Endodermal cell (in vitro differentiated cells): ENCODE measurements around the gene ADAMTS2. TPM values are rescaled to one million over a fixed set of nuclear protein-coding genes. Genes with fewer than 3 reads are reported as not detected.

Experiments
- DNase-seq: peaks from one replicate; pipeline ENCODE4 v3.0.0-alpha.2; 2017
- H3K27ac ChIP-seq: 2 replicates; pipeline ENCODE4 v1.5.1; 2013; ENCODE audit warnings: mild to moderate bottlenecking, low read depth, low read length, moderate library complexity
- H3K27me3 ChIP-seq: 2 replicates; pipeline ENCODE4 v1.6.1; 2013; ENCODE audit warnings: mild to moderate bottlenecking, low read length, moderate library complexity; ENCODE audit not compliant: insufficient read depth, control insufficient read depth, poor library complexity, severe bottlenecking
- H3K36me3 ChIP-seq: 2 replicates; pipeline ENCODE4 v1.7.0; 2013; ENCODE audit warnings: mild to moderate bottlenecking, low read length, moderate library complexity; ENCODE audit not compliant: control insufficient read depth, insufficient read depth
- H3K4me1 ChIP-seq: one replicate; pipeline ENCODE4 v1.7.0; 2013; ENCODE audit warnings: low read length; ENCODE audit not compliant: control insufficient read depth, insufficient read depth
- H3K4me3 ChIP-seq: 2 replicates; pipeline ENCODE4 v1.5.1; 2013; ENCODE audit warnings: mild to moderate bottlenecking, low read length, moderate library complexity
- H3K9ac ChIP-seq: 2 replicates; pipeline ENCODE4 v1.6.1; 2013; ENCODE audit warnings: mild to moderate bottlenecking, low read length, moderate library complexity; ENCODE audit not compliant: poor library complexity, severe bottlenecking; ENCODE audit errors: extremely low read depth
- H3K9me3 ChIP-seq: 2 replicates; pipeline ENCODE4 v1.6.1; 2013; ENCODE audit warnings: mild to moderate bottlenecking, low read length, moderate library complexity; ENCODE audit not compliant: control insufficient read depth
- H3K27ac Mint-ChIP-seq: 2 replicates; pipeline ENCODE4 v1.8.0; 2020; ENCODE audit warnings: mixed read lengths
- H3K27me3 Mint-ChIP-seq: 2 replicates; pipeline ENCODE4 v1.8.0; 2021; ENCODE audit warnings: mild to moderate bottlenecking, mixed read lengths; ENCODE audit not compliant: insufficient read depth
- H3K36me3 Mint-ChIP-seq: 2 replicates; pipeline ENCODE4 v1.8.0; 2020; ENCODE audit warnings: low read depth, mixed read lengths
- H3K4me1 Mint-ChIP-seq: 2 replicates; pipeline ENCODE4 v1.8.0; 2020; ENCODE audit warnings: mixed read lengths
- H3K4me3 Mint-ChIP-seq: 2 replicates; pipeline ENCODE4 v1.8.0; 2020; ENCODE audit warnings: mild to moderate bottlenecking, moderate library complexity, mixed read lengths
- H3K9me3 Mint-ChIP-seq: 2 replicates; pipeline ENCODE4 v1.8.0; 2020; ENCODE audit warnings: mild to moderate bottlenecking, mixed read lengths
- WGBS, 2 experiments: methylation state at CpG; one replicate each; pipeline versions ENCODE4 v1.1.5 to v1.1.7; 2013; ENCODE audit warnings: missing lambda C conversion rate in 2 of 2, mixed read lengths in 1 of 2; ENCODE audit not compliant: insufficient coverage in 1 of 2, insufficient read length in 1 of 2; 5-methylcytosine and 5-hydroxymethylcytosine counted together
- total RNA-seq, 2 donors: library from RNA; stranded (reverse); fragmentation: NEBNext Ultra II Directional in 1 of 2; extraction: Animal tissue kit (Norgen Biotek cat#: 25700) in 1 of 2; gene quantifications; 2 replicates in 1 of 2; 3 replicates in 1 of 2; pipeline ENCODE4 v1.2.1, GENCODE V29; 2021
- TF ChIP-seq, protein P1 (sequence below): fragments of 200-600 bp; sonication (generic); conservative IDR thresholded peaks from 2 replicates; pipeline ENCODE4 v1.5.0; 2021; ENCODE audit warnings: antibody characterized with exemption, mild to moderate bottlenecking

ADAMTS2 gene
- total RNA-seq, 2 donors from 2014 or later, result 1.2 to 2.6 TPM

DNA sequence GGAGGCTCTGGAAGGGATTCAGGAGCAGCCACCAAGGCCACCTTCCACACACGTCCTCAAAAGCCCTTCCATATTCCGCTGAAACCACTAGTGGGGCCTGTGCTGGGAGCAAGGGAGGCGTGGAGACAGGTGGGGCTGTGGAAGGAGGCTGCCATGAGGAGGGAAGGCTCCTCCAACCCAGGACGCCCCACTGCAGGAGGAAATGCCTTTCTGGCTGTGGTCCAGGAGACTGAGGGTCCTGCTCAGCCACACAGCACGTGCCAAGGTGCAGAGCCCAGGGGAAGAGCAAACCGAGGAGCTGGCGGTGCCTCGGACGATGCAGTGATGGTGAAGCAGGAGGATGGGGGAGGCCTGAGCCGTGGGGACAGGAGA, 49.5 kb downstream of the ADAMTS2 start:
- Histone ChIP-seq H3K4me1 (no peaks in the 10 kb centered on the region), H3K36me3 (no peaks in the 10 kb centered on the region), H3K9ac (no peak overlapping the region), H3K27ac (no peak overlapping the region), H3K4me3 (no peak overlapping the region), H3K9me3 (peaks cover 8% of the 10 kb centered on the region), H3K27me3 (no peaks in the 10 kb centered on the region)
- H3K27me3 Mint-ChIP-seq, result no peaks in the 10 kb centered on the region
- H3K27ac Mint-ChIP-seq, result no peak overlapping the region
- H3K36me3 Mint-ChIP-seq, result no peaks in the 10 kb centered on the region
- TF ChIP-seq, protein P1, sequence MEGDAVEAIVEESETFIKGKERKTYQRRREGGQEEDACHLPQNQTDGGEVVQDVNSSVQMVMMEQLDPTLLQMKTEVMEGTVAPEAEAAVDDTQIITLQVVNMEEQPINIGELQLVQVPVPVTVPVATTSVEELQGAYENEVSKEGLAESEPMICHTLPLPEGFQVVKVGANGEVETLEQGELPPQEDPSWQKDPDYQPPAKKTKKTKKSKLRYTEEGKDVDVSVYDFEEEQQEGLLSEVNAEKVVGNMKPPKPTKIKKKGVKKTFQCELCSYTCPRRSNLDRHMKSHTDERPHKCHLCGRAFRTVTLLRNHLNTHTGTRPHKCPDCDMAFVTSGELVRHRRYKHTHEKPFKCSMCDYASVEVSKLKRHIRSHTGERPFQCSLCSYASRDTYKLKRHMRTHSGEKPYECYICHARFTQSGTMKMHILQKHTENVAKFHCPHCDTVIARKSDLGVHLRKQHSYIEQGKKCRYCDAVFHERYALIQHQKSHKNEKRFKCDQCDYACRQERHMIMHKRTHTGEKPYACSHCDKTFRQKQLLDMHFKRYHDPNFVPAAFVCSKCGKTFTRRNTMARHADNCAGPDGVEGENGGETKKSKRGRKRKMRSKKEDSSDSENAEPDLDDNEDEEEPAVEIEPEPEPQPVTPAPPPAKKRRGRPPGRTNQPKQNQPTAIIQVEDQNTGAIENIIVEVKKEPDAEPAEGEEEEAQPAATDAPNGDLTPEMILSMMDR, result no peak
- peaks cover 6% of the 10 kb centered on the region for H3K4me1 Mint-ChIP-seq
- DNase-seq, result no peak
- no peak overlapping the region for H3K4me3 Mint-ChIP-seq
- 90 to 94% methylated on average over 2 to 10 of the region's 10 CpGs for WGBS, 2 experiments
- H3K9me3 Mint-ChIP-seq, result peaks cover 25% of the 10 kb centered on the region

DNA sequence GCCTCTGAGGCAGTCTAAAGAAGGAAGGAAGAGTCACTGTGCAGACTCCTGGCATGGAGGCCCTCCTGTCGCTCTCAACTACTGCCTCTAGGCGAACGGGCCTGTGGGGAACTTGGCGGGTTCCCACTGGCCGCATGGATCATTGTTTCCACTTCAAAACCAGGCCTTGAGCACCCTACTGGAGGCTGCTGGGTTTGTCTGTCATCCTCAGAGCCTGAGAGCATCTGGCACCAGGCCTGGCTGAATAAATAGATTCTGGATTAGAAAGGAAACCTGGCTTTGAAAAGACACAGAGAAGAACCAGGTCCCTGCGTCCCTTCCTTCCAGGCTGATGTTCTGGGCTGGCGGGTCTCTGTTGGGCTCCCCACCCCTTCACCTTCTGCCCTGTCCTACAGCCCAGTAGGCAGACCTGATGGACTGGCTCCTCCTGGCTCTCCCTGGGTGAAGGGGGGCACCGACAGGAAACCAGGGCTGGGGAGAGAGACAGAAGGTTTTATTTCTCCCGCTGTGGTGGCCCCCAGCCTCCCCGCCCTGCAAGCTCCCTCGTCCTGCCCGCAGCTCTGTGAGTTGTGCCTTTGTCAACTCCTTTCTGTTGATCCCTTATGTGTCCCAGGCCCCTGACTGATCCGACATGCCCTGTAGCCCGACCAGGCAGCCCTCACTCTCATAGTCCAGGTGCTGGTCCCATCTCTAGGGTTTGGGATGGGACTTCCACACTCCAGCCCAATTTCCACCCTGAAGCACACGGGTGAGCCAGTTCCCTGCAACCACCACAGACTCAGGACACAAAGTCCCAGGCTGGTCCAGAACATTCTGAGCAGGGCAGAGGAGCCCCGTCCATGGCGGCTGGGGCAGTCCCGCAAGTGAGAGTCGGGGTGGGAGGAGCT, 50.1 kb downstream of the ADAMTS2 start:
- H3K4me3 Mint-ChIP-seq, result no peak overlapping the region
- peaks cover 22% of the 10 kb centered on the region for H3K9me3 Mint-ChIP-seq
- Histone ChIP-seq H3K36me3 (no peaks in the 10 kb centered on the region), H3K27ac (no peak overlapping the region), H3K27me3 (no peaks in the 10 kb centered on the region), H3K9ac (no peak overlapping the region), H3K4me3 (no peak overlapping the region), H3K4me1 (no peaks in the 10 kb centered on the region), H3K9me3 (peaks cover 8% of the 10 kb centered on the region)
- no peaks in the 10 kb centered on the region for H3K27me3 Mint-ChIP-seq
- peaks cover 6% of the 10 kb centered on the region for H3K4me1 Mint-ChIP-seq
- H3K36me3 Mint-ChIP-seq, result no peaks in the 10 kb centered on the region
- 92 to 94% methylated on average over 13 to 19 of the region's 19 CpGs for WGBS, 2 experiments
- DNase-seq, result no peak
- H3K27ac Mint-ChIP-seq, result no peak overlapping the region
- TF ChIP-seq, protein P1, result no peak

DNA sequence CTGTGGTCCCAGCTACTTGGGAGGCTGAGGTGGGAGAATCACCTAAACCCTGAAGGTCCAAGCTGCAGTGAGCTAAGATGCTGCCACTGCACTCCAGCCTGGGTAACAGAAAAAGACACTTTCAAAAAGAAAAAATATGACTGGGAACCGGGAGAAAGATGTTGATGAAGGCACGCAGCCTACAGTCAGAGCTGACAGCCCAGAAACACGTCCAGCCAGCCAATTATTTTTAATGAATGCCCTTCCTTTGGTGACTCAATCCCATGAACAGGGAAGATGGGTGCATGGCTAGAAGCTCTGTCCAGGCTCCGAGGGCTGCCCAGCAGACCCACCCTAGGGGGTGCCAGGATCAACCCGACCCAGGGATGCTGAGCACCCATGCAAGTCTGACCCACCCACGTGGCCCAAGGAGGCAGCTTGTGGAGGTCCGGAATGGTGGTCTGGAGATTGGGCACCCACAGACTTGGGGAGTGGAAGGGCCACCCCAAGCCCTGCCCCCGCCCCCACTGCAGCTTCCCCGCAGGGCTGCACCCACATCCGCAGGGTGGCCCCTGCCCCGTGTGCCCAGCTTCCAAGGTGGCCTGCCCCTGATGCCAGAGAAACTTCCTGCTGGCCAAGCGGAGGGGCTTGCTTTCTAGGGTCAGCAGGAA, 51.0 kb downstream of the ADAMTS2 start:
- TF ChIP-seq, protein P1, result no peak
- Mint-ChIP-seq H3K27me3 (peaks cover 3% of the 10 kb centered on the region), H3K36me3 (no peaks in the 10 kb centered on the region), H3K27ac (no peak overlapping the region), H3K4me3 (no peak overlapping the region), H3K9me3 (peaks cover 13% of the 10 kb centered on the region), H3K4me1 (peaks cover 6% of the 10 kb centered on the region)
- Histone ChIP-seq H3K36me3 (no peaks in the 10 kb centered on the region), H3K4me3 (no peak overlapping the region), H3K27me3 (no peaks in the 10 kb centered on the region), H3K4me1 (no peaks in the 10 kb centered on the region), H3K9ac (no peak overlapping the region), H3K9me3 (peaks cover 8% of the 10 kb centered on the region), H3K27ac (no peak overlapping the region)
- WGBS, 2 experiments, result 94 to 96% methylated on average over 10 to 12 of the region's 12 CpGs
- DNase-seq, result no peak
